HepG2 (cell line): ENCODE measurements around the gene B3GNT5. TPM values are rescaled to one million over a fixed set of nuclear protein-coding genes. Genes with fewer than 3 reads are reported as not detected.

Source experiments
- AGO2 ChIP-seq: fragments of 200-400 bp; formaldehyde crosslinking; optimal IDR thresholded peaks from 2 replicates; pipeline ENCODE3; 2017; ENCODE audit warnings: mild to moderate bottlenecking, low read depth, low read length, moderate library complexity
- CEBPG ChIP-seq: IDR thresholded peaks from 2 replicates; pipeline ENCODE4 v1.6.1; 2016
- ERF ChIP-seq: IDR thresholded peaks from 2 replicates; pipeline ENCODE4 v1.6.1; 2018; ENCODE audit warnings: missing biosample characterization, missing genetic modification reagents
- GLMP ChIP-seq: sonication (generic); formaldehyde crosslinking; IDR thresholded peaks from 2 replicates; pipeline ENCODE4 v1.9.0; 2021; ENCODE audit warnings: missing genetic modification reagents, mild to moderate bottlenecking, borderline replicate concordance
- GTF2F1 ChIP-seq: fragments of 150-350 bp; IDR thresholded peaks from 2 replicates; pipeline ENCODE4 v1.6.1; 2014; ENCODE audit warnings: low read length
- HIC2 ChIP-seq: sonication (generic); formaldehyde crosslinking; IDR thresholded peaks from 2 replicates; pipeline ENCODE4 v1.9.0; 2022; ENCODE audit warnings: low read depth, missing genetic modification reagents
- HMG20A ChIP-seq: IDR thresholded peaks from 2 replicates; pipeline ENCODE4 v1.6.1; 2016; ENCODE audit warnings: borderline replicate concordance
- HNF4G ChIP-seq, 2 experiments: sonication (generic) in 1 of 2; formaldehyde crosslinking in 1 of 2; IDR thresholded peaks; 2 replicates each; pipeline versions ENCODE4 v1.4.0 to v1.6.1; 2011 to 2020; ENCODE audit warnings: borderline replicate concordance in 2 of 2, low read depth in 2 of 2, mild to moderate bottlenecking in 2 of 2, low read length in 1 of 2, missing genetic modification reagents in 1 of 2, moderate library complexity in 1 of 2
- NCOA5 ChIP-seq: sonication (generic); formaldehyde crosslinking; IDR thresholded peaks from 2 replicates; pipeline ENCODE4 v1.4.0; 2020; ENCODE audit warnings: missing genetic modification reagents
- RCOR2 ChIP-seq: IDR thresholded peaks from 2 replicates; pipeline ENCODE4 v1.6.1; 2016; ENCODE audit warnings: missing biosample characterization, missing genetic modification reagents
- TAF15 ChIP-seq: fragments of 200-400 bp; formaldehyde crosslinking; IDR thresholded peaks from one replicate; pipeline ENCODE4 v1.6.1; 2018; ENCODE audit warnings: mild to moderate bottlenecking, low read depth, low read length; ENCODE audit not compliant: poor library complexity, severe bottlenecking
- TFAP4 ChIP-seq: sonication (generic); IDR thresholded peaks from 2 replicates; pipeline ENCODE4 v1.6.1; 2016; ENCODE audit warnings: low read depth, borderline replicate concordance
- THAP9 ChIP-seq: sonication (generic); formaldehyde crosslinking; IDR thresholded peaks from 2 replicates; pipeline ENCODE4; 2020; ENCODE audit warnings: missing genetic modification reagents, mild to moderate bottlenecking, borderline replicate concordance
- ZBTB1 ChIP-seq: sonication (generic); formaldehyde crosslinking; IDR thresholded peaks from 2 replicates; pipeline ENCODE4 v1.4.0; 2020; ENCODE audit warnings: missing genetic modification reagents, borderline replicate concordance
- ZNF160 ChIP-seq: sonication (generic); formaldehyde crosslinking; IDR thresholded peaks from 2 replicates; pipeline ENCODE4 v1.8.0; 2022; ENCODE audit warnings: mild to moderate bottlenecking, inconsistent platforms, missing genetic modification reagents
- ZNF276 ChIP-seq: sonication (generic); formaldehyde crosslinking; IDR thresholded peaks from 2 replicates; pipeline ENCODE4 v1.4.0; 2020; ENCODE audit warnings: mild to moderate bottlenecking, low read depth, missing genetic modification reagents
- ZNF281 ChIP-seq: sonication (generic); formaldehyde crosslinking; IDR thresholded peaks from 2 replicates; pipeline ENCODE4 v1.4.0; 2020; ENCODE audit warnings: missing genetic modification reagents, borderline replicate concordance
- ZNF530 ChIP-seq: sonication (generic); formaldehyde crosslinking; IDR thresholded peaks from 2 replicates; pipeline ENCODE4 v1.5.0; 2020; ENCODE audit warnings: low read depth, mild to moderate bottlenecking, missing genetic modification reagents
- polyA plus RNA-seq, 8 experiments: library from polyadenylated mRNA; depleted of rRNA in 3 of 8; stranded (reverse) in 7 of 8; unstranded in 1 of 8; fragments of >200 nt; fragmentation: Illumina TruSeq in 4 of 8; extraction: Trizol in 4 of 8; gene quantifications; 2 replicates each; pipeline versions ENCODE4 v1.2.1 to v1.2.3, GENCODE V29; 2011 to 2016; ENCODE audit warnings: low read depth in 4 of 8, missing spikeins in 1 of 8, mixed read lengths in 1 of 8; ENCODE audit not compliant: insufficient read depth in 1 of 8
- total RNA-seq, 5 experiments: library from RNA; depleted of rRNA; stranded (reverse); fragments of >200 nt; fragmentation: Illumina TruSeq; extraction: Trizol; gene quantifications; 2 replicates each; pipeline ENCODE4 v1.2.3, GENCODE V29; 2016; ENCODE audit warnings: low read depth in 1 of 5

Gene B3GNT5
- total and polyA plus RNA-seq, 2 of the 13 experiments (the other 11 are each of a cell fraction or from before 2014, with no cell fraction given): not detected

GRCh38 chr3:183211352-183211751, 41.7 kb upstream of the B3GNT5 start (continued):
- TF ChIP-seq AGO2: no peak
- TF ChIP-seq CEBPG: peak; percentile 84
- no peak for TF ChIP-seq TAF15
- peak; percentile 15; the same call in 1 of the 2 replicates for TF ChIP-seq ZNF281
- no peak for TF ChIP-seq TFAP4
- TF ChIP-seq ZNF530 (CRISPR knock-in tag): no peak
- no peak for TF ChIP-seq GLMP (CRISPR knock-in tag)
- no peak for TF ChIP-seq HIC2 (CRISPR knock-in tag)
- no peak for TF ChIP-seq HNF4G (IDR thresholded peaks at IDR 0.05; ENCODE audit: borderline replicate concordance, low read depth, low read length)
- TF ChIP-seq HNF4G (CRISPR knock-in tag; IDR thresholded peaks at IDR 0.05; ENCODE audit: borderline replicate concordance, low read depth): peak; percentile 53; the same call in 1 of the 2 replicates
- 0 out of 2 replicates have a peak, but pooled peaks have one; percentile 49 for TF ChIP-seq ZNF276 (CRISPR knock-in tag)
- TF ChIP-seq THAP9 (CRISPR knock-in tag): no peak
- no peak for TF ChIP-seq GTF2F1
- TF ChIP-seq HMG20A (CRISPR knock-in tag): peak; percentile 82; the same call in 1 of the 2 replicates
- no peak for TF ChIP-seq NCOA5 (CRISPR knock-in tag)
- TF ChIP-seq ZBTB1 (CRISPR knock-in tag): no peak
- TF ChIP-seq RCOR2 (CRISPR knock-in tag): peak; percentile 41; the same call in 1 of the 2 replicates
- TF ChIP-seq ERF (CRISPR knock-in tag): peak; percentile 77
- TF ChIP-seq ZNF160 (CRISPR knock-in tag): no peak
